ENCODE results near the gene RAB8A.
A peak's percentile ranks its signal among the peaks of the same experiment; 100 is the strongest.

The RAB8A gene

DNA sequence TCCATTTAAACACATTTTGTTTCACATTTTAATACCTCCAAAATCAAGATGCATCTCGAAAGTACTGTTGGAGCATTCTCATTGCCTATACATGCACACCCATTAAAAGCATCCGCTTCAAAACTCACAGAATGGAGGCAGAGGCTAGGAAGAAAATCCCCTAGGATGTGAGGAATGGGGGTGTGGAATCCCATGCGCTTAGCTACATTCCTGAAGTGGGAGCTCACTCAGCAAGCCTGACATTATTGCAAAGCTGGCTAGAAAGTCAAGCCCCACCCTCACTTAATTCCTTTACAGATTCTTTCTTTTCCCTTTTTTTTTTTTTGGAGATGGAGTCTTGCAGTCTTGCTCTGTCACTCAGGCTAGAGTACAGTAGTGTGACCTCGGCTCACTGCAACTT, 68.9 kb downstream of the RAB8A start:
- peak; percentile 72 for DNase-seq (ENCODE audit: low read depth)

Measured in GM04503 (cell line).